ENCODE results near the gene TFDP1.

The TFDP1 gene, protein sequence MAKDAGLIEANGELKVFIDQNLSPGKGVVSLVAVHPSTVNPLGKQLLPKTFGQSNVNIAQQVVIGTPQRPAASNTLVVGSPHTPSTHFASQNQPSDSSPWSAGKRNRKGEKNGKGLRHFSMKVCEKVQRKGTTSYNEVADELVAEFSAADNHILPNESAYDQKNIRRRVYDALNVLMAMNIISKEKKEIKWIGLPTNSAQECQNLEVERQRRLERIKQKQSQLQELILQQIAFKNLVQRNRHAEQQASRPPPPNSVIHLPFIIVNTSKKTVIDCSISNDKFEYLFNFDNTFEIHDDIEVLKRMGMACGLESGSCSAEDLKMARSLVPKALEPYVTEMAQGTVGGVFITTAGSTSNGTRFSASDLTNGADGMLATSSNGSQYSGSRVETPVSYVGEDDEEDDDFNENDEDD

DNA sequence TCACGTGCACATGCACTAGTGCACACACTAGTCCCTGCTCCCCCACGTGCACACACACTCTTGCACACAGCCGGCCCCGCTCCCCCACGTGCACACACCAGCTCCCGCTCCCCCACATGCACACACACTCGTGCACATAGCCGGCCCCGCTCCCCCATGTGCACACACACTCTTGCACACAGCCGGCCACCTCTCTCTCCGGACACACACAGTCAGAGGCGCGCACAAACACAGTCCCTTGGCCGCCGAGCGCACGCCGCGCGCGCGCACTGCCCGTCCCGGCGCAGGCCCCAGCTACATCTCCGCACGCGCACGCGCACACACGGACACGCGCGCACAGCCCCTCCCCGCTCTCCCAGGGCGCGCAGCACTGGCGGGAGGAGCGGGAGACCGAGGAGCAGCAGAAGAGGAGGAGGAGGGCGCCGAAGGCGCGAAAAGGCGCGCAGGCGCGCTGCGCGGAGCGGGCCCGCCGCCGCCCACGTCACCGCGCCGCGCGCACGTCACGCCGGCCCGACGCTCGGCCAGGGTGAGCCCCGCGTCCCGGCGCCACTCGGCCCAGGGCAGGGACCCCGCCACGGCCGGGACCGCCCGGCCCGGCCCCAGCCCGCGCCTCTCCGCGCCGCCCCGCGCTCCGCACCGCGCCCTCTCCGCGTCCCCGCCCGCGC, at the start of gene TFDP1:
TFDP1 (plus strand) TSS at position 549 of the 665 bp plus-strand sequence. CDS start 1,085 bp downstream, outside the sequence.
- H3K27ac ChIP-seq: peak within 1 kb of the TSS; percentile 86
- CTCF ChIA-PET: no interaction called here
- POLR2A ChIA-PET (ENCODE audit: low non-redundant PET): no interaction called here
- peak; percentile 89 for DNase-seq (ENCODE audit: low spot score)
- TF ChIP-seq, protein P1, sequence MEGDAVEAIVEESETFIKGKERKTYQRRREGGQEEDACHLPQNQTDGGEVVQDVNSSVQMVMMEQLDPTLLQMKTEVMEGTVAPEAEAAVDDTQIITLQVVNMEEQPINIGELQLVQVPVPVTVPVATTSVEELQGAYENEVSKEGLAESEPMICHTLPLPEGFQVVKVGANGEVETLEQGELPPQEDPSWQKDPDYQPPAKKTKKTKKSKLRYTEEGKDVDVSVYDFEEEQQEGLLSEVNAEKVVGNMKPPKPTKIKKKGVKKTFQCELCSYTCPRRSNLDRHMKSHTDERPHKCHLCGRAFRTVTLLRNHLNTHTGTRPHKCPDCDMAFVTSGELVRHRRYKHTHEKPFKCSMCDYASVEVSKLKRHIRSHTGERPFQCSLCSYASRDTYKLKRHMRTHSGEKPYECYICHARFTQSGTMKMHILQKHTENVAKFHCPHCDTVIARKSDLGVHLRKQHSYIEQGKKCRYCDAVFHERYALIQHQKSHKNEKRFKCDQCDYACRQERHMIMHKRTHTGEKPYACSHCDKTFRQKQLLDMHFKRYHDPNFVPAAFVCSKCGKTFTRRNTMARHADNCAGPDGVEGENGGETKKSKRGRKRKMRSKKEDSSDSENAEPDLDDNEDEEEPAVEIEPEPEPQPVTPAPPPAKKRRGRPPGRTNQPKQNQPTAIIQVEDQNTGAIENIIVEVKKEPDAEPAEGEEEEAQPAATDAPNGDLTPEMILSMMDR (conservative IDR thresholded peaks at IDR 0.05; ENCODE audit: low read depth): no peak

DNA sequence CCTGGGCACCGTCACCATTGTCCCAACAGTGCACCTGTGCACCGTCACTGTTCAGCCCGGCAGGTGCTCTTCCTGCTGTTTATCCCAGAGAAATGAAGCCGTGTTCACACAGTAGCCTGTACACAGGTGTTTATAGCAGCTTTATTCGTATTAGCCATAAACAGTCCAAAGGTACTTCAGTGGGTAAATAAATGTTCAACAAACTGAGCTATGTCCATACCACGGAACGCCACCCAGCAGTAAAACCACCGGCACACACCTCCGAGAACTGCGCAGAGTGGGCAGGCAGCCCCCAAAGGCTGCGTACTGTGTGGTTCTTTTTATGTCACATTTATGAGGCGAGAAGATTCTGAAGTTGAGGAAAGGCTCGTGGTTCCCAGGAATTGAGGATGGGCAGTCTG, 49.2 kb upstream of the TFDP1 start:
- DNase-seq (ENCODE audit: low spot score): no peak
- ChIA-PET POLR2A (ENCODE audit: low non-redundant PET) (no interaction called here), CTCF (no interaction called here)
- TF ChIP-seq, protein P1 (conservative IDR thresholded peaks at IDR 0.05; ENCODE audit: low read depth): no peak
- no peak overlapping the region for H3K27ac ChIP-seq

DNA sequence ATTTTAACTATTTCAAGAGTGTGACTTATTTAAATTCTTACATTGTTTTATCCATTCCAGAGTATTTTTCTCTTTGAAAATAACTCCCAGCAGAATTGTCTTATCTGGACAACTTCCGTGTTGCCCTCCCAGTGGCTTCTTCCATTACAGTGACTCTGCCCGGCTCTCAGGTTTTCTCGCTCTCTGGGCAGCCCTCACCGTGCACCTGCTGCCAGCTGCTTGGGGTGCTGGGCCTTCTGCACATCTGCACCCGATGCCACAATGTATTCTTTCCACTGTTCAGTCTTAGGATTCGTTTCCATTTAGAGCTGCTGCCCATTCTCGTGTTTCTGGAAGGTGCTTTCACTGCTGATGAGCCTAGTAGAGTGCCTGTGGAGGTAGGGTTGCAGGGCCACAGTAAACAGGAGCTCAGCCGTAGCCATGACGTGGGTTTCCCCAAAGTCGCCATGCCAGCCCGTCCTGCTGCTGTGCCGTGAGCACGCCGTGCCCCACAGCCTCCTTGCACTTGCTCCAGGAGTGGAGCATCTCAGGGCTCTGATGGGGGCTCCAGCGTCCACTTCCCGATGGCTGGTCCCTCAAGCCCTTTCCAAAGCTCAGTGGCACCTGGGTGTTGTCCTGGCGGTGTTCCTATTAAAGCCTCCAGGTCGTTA, 48.0 kb upstream of the TFDP1 start:
- DNase-seq (ENCODE audit: low spot score): no peak

GRCh38 chr13:113537205-113537604, 47.3 kb upstream of the TFDP1 start:
- ChIA-PET POLR2A (ENCODE audit: low non-redundant PET) (no interaction called here), CTCF (no interaction called here)
- no peak for DNase-seq (ENCODE audit: low spot score)
- TF ChIP-seq, protein P1 (conservative IDR thresholded peaks at IDR 0.05; ENCODE audit: low read depth): no peak
- no peak overlapping the region for H3K27ac ChIP-seq

More for the DNA sequence above, 48.0 kb upstream of the TFDP1 start:
- no peak overlapping the region for H3K27ac ChIP-seq
- TF ChIP-seq, protein P1 (conservative IDR thresholded peaks at IDR 0.05; ENCODE audit: low read depth): no peak
- ChIA-PET CTCF (no interaction called here), POLR2A (ENCODE audit: low non-redundant PET) (no interaction called here)

GRCh38 chr13:113537909-113538688, 46.5 kb upstream of the TFDP1 start:
- DNase-seq (ENCODE audit: low spot score): no peak
- TF ChIP-seq, protein P1 (conservative IDR thresholded peaks at IDR 0.05; ENCODE audit: low read depth): no peak
- H3K27ac ChIP-seq: no peak overlapping the region
- CTCF ChIA-PET: no interaction called here
- POLR2A ChIA-PET (ENCODE audit: low non-redundant PET): no interaction called here

GRCh38 chr13:113538689-113539058, 45.9 kb upstream of the TFDP1 start:
- CTCF ChIA-PET: no interaction called here
- TF ChIP-seq, protein P1 (conservative IDR thresholded peaks at IDR 0.05; ENCODE audit: low read depth): no peak
- POLR2A ChIA-PET (ENCODE audit: low non-redundant PET): no interaction called here
- DNase-seq (ENCODE audit: low spot score): no peak
- no peak overlapping the region for H3K27ac ChIP-seq

All from RWPE1 (cell line).